Dedifferentiated amniotic fluid mesenchymal stem cell (primary cell): ENCODE measurements around the gene GNB4.

Experiments used
- DNase-seq: peaks from one replicate; pipeline ENCODE4 v3.0.0-alpha.2; 2016; ENCODE audit errors: extremely low spot score

The GNB4 gene

DNA sequence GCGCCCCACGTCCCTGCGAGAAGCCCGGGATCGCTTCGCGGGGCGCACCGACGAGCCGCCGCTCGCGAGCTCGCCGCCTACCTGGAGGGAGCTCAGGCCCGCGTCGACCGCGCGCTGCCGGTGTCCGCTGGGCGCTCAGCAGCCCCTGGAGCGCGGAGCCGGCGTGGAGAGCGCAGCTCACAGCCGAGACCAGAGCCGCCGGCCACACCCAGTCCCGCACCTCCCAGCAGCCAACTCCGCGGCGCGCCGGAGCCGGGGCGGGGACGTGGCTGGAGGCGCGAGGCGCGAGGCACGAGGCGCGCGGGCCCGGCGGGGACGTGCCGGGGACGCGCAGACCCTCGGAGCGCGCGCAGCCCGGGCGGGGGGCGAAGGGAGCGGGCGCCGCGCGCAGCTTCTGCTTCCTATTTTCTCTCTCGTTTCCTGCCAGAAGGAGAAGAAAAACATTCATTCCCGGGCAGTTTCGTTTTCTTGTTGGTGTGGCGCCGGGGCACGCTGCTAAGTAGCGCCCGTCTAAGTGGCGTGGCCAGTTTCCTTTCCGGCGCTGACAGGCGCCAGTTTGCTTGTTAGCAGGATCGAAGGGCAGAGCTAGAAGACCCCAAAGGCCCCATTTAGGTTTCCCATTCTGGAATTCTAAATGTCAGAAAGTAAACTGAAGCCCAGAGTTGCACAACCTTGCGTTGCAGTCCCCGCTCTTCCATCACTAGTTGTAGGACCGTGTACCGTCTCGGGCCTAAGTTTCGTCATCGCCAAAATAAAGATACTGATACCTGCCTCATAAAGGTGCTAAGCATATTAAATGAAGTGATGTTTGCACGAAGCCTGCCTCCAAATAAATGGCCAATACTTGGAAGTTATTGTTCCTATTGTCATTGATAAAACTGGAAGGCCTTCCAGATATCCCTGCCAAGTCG lies at the start of gene GNB4:
Gene GNB4, minus strand, starts transcription at position 206 of the 911 bp plus-strand sequence. CDS start 25,270 bp downstream, outside the sequence.
- peak; percentile 79 for DNase-seq

DNA sequence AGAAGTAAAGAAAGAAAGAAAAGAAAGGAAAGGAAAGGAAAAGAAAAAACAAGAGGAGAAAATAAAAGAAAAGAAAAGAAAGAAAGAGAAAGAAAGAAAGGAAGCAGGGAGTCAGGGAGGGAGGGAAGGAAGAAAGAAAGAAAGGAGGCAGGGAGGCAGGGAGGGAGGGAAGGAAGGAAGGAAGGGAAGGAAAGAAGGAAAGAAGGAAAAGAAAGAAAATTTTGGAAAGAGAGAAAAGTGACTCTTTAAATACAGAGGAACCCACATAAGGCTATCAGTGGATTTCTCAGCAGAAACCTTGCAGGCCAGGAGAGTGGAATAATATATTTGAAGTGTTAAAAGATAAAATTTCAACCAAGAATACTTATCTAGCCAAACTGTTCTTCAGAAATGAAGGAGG lies 44.2 kb upstream of the GNB4 start:
- DNase-seq, result no peak

DNA sequence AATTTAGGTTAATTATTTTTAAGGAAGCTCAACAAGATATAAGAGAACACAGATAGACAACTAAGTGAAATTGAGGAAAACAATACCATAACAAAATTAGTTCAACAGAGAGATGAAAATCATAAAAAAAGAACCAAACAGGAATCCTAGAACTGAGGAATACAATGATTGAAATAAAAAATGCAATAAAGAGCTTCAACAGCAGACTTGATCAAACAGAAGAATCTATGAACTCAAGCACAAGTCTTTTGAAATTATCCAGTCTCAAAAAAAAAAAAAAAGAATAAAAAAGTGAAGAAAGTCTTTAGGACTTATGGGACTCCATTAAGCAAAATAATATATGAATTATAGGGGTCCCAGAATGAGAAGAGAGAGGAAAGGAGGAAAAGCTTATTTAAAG lies 42.0 kb upstream of the GNB4 start:
- DNase-seq, result no peak

DNA sequence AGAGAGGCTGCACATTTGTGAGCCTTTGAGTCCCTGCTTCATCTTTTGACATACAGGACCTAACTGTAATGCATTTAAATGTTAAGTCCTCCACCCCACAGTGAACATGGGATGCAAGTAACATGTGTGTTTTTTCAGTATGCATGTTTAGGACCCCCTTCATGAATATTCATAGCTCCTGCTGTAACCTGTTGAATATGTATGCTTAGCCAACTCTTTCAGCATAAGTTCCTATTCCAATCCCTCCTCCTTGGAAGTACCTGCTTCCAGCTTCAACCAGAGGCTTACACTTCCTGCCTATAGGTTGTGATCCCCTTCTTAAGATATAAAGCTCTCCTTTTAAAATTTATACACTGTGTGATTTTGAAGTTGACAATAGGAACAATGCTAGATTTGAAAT lies 36.9 kb upstream of the GNB4 start:
- DNase-seq, result no peak

DNA sequence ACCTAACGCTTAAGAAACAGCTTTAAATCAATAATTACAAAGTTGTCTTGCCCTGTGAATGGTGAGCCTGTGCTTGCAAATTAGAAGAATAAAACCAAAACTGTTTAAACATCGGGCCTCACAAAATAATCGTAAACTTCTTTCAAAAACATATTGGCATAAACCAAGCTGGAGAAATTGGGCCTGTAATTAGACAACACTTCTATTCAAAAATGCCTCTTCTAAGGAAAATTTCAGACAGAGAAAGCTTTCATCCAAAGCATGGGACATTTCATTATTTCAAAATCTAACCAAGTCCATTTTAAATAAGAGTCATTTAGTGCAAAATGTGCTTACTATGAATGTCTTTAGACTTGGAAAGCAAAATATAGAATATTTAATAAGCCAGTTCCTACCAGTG lies 35.5 kb upstream of the GNB4 start:
- no peak for DNase-seq

DNA sequence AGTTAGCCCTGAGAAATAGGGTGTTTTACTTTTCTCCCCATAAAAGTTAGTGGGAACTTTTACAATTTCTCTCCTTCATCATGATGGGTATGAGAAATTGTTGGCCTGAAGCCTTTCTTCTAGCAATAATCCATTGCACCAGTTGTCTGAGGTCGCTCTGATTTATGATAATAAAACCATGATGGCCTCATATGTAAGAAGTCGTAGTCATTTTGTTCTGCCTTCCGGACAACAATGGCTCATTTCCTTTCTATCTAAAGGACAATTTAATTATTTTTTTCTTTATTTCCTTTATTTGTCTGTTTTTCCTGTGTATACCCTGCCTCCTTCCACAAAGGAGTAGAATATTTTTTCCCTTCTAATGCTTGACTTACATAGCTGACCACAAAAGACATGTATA lies 31.6 kb upstream of the GNB4 start:
- DNase-seq, result no peak

DNA sequence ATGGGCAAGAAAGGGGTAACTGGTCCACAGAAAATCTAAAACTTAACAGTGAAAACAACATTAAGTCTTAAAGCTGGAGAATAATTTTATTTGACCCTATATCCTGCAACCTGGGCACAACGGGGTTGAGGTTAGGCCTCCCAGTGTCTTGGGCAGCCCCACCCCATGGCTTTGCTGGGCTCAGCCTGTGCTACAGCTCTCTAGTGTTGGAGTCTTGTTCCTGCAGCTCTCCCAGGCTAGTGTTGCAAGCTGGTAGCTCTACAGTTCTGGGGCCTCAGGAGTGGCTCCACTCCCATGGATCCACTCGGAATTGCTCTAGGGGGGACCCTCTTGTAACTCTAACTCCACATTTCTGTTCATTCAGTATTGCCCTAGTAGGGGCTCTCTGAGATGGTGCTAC lies 24.9 kb upstream of the GNB4 start:
- no peak for DNase-seq

DNA sequence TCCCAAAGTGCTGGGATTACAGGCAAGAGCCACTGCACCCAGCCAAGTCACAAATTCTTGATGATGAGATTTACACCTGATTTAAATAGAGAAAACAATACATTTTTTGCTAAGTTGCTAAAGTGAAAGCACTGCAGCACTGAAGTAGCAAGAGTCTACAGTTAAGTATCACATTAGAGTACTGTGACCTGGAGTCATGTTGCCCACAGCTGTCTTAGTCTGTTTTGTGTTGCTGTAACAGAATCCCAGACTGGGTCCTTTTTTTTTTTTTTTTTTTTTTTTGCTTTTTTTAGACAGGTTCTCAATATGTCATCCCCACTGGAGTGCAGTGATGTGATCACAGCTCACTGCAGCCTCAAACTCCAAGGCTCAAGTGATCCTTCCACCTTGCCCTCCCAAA lies 23.2 kb upstream of the GNB4 start:
- DNase-seq, result no peak

DNA sequence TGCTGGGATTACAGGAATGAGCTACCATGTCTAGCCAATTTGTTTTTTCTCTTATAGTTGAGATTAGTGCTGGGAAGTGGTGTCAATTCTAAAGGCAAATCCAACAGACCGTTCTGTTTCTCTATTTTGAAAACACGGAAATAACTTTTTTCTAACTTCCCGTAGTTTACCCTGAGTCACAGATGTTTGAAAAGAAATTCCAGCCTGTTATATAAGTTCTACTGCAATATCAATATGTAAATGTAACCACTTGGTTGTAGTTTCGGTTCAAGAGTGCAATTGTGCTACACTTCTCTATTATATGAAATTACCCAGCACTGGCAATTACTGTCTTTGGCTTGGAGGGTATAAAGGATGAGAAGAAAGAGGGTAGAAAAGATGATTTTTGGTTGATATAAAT lies 22.3 kb upstream of the GNB4 start:
- no peak for DNase-seq

DNA sequence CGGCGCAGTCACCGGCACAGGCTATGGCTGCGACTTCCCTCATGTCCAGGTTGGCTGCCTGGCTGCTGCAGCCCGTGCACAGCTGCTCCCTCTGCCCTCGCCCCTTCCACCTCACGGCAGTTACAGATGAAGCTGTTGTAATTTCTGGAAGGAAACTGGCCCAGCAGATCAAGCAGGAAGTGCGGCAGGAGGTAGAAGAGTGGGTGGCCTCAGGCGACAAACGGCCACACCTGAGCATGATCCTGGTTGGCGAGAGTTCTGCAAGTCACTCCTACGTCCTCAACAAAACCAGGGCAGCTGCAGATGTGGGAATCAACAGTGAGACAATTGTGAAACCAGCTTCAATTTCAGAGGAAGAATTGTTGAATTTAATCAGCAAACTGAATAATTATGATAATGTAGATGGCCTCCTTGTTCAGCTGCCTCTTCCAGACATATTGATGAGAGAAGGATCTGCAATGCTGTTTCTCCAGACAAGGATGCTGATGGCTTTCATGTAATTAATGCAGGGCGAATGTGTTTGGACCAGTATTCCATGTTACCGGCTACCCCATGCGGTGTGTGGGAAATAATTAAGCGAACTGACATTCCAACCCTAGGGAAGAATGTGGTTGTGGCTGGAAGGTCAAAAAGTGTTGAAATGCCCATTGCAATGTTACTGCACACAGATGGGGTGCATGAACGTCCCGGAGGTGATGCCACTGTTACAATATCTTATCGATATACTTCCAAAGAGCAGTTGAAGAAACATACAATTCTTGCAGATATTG lies 13.2 kb upstream of the GNB4 start:
- DNase-seq, result no peak

DNA sequence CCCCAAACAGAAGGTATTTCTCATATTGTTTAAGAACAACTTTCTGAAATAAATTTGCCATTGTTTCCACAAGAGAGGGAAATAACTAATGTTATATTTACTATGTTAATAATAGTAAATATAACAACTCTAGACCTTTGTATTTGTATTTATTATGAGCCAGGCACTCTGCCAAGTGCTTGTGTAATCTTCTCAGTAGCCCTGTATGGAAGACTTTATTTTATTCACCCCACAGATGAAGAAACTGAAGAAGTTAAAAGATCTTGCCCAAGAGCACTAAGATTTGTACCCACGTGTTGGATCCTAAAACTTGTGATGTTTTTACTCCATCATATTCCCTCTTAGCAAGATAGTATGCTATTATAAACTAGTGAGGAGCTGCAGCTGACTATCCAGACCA lies 12.0 kb upstream of the GNB4 start:
- no peak for DNase-seq

DNA sequence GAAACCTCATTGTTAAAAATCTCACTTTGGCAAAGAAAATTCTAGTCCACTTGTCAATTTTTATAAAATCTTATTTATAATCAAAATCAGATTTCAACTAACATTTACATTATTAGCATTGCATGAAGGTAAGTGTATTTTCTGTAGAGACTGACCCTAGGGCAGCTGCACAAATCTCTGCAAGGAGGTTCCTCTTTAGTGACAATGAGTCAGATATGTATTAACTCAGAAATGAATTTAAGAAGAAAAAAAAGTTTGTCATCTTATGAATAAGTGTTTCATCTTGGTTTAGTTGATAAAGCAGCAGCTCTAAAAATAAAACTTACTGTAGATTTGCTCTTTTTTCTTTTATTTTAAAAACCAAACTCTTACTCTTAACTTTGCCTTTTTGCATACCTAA lies 9.0 kb upstream of the GNB4 start:
- DNase-seq, result no peak

DNA sequence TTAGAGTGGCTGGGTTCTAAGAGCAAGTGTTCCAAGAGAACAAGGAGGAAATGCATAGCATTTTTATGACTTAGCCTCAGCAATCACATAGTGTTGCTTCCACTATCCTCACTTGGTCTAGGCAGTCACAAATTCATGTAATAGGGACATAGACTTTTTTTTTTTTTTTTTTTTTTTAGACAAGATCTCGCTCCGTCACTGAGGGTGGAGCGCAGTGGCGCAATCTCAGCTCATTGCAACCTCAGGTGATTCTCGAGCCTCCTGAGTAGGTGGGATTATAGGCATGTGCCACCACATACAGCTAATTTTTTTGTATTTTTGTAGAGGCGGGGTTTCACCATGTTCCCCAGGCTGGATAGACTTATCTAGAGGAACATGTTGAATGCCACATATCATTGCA lies 4.7 kb upstream of the GNB4 start:
- DNase-seq, result no peak

DNA sequence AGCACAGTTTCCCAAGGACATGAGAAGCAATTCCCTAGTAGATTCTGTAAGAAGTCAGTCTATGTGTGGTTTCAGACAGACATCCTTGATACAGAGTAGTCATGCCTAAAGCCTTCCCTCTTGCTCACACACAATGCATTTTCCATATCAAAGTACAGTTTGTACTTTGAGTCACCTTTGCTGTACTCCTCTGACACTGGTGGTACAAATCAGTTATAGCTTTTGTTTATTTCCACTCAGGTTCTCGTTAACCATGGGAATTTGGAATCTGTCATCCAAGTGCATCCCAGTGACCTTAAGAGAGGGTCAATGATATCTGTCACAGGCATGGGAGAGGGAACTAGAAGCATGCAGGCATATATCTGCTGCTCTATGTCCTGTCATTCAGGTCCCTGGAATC lies 3.6 kb upstream of the GNB4 start:
- DNase-seq, result no peak

DNA sequence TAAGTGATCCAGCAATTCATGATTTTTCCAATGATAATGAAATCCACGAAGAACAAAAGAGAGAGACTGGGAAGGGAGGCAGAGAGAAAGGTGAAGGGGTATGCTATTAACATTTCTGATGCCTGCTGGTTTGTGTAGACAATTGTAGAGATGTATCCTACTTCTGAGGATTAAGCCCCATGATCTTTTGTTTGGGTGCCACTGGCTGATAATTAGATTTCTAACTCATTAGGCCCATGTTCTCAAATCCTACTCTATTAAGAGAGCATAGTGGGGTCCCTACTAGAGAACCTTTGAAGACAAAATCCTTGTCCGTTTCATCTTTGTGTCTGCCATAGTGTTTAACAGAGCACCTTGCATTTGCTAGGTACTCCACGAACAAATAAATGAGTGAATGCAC lies 2.7 kb upstream of the GNB4 start:
- DNase-seq, result no peak

DNA sequence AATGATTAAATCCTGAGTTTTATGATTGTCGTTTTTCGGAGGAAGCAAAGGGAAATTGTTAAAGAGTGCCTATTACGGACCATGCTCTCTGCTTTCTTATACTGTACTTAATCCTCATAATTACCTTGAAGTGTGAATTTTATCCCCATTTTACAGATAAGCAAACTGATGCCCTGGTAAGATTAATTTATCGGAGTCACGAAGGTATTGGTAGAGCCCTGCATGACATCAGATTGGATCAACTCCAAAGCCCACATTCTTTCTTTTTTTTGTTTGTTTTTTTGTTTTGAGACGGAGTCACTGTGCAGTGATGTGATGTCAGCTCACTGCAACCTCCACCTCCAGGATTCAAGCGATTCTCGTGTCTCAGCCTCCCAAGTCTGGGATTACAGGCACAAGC lies 1.6 kb upstream of the GNB4 start:
- DNase-seq, result no peak

DNA sequence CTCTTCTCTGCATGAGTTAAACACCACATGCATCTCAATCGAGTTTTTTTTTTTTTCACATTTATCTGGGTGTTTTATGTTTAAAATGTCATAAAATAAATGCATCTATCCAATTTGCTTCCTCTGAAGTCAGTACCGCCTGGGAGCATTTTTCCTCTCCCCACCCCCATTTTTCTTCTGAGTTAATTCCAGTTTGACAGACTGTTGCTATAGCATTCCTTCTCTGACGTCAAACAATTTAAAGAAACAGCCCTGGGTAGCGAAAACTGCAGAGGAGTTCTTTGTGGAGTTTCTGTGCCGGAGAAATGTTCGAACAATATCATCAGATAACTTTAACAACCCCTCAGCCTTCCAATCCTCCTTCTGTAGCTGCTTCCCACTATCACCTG lies 900 bp upstream of the GNB4 start:
- peak; percentile 71 for DNase-seq

DNA sequence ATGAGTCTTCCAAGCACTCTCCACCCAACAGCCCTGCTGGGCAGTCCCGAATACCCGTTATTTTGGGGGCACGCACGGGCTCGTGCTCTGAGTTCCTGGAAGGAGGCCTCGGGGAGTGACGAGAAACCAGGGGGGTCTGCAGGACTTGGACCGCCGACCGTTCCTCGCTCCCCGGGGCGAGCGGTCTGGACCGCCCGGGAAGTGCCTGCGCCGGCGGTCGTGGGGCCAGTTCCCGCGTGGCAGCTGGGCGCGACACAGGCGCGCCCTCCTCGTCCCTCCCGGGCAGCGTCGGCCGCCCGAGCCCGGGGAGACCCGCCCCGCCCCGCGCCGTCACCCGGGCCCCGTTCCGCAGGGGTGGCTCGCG lies 387 bp downstream of the GNB4 start:
- DNase-seq, result peak; percentile 19

DNA sequence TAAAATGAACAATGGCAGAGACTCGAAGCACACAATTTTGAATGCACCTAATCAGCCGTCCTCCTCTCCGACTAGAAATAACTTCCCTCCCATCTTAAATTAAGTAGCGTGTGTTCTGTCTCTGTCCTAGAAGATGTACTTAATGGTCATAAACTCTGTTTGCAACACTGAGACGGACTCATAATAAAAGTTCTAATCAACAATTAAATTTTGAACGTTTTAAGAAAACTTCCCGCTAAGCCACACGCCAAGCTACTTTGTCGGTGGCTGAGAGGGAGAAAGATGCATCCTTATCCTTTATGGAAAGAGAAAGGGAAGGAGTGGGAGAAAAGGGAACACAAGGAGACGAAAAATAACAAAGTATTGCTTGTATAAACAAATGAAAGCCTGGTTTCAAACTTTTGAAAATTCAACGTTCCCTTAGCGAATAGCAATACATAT lies 989 bp downstream of the GNB4 start:
- DNase-seq, result no peak

DNA sequence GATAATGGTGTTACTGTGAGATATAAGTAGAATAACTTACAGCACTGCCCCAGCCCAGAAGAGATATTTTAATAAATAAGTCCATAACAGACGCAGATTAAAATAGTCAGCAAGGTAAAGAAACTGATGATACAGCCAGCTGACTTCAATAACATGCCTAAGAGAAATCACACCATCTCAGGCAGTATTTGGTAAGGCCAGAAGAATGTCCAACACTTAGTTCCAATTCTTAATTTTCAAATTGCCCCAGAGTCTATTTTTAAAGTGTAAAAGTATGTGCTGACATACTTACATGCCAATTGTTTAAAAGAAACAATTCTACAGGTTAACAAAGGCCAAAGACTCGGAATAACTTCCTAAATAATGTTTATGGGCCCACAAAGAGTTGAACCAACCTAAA lies 1.6 kb downstream of the GNB4 start:
- DNase-seq, result peak; percentile 39

DNA sequence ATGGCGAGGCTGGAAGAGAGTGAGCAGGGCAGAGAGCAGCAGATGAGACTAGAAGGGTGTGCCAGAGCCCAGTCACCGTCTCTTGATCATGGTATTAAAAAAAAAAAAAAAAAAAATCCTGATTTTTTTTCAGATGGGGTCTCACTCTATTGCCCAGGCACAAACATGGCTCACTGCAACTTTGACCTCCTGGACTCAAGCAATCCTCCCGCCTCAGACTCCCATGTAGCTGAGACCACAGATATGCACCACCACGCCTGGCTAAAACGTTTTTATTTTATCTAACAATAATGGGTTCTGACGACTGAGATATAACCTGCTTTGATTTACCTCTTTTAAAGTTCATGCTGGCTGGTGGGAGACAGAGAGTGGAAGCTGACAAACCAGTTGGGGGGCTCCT lies 4.0 kb downstream of the GNB4 start:
- no peak for DNase-seq

DNA sequence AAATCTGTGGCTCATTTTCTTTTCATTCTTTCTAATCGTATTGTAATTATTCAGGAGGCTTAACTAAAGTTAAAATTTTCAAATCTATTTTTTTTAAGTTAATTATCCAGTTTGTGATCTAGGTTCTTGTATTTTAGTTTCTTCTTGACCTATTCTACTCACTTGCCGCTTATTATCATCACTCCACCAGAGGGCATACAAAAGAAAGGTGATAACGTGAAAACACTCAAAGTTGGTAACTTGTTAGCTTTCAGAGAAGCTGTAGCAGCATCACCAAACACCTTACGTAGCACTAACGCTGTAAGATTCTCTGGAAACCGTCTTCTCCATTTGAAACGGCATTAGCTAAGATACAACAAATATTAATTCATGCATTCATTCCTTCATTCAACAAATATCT lies 4.8 kb downstream of the GNB4 start:
- no peak for DNase-seq

DNA sequence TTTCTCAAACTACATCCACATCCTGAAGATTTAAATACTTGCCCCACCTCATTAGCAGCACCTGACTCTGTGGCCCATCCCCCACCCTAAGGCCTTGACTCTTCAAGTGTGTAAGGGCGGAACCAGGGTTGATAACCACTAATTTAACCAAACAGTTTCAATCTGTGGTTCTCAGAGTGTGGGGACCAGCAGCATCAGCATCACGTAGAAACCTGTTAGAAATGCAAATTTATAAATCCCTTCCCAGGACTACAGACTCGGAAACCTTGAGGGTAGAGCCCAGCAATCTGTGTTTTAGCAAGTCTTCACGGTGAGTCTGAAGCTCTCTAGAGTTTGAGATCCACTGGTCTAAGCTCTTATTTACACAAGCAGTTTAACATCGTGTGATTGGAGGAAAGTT lies 12.4 kb downstream of the GNB4 start:
- DNase-seq, result no peak
